IMR-90 (cell line): ENCODE results near the gene NEXMIF. TPM values are rescaled to one million over a fixed set of nuclear protein-coding genes. Genes with fewer than 3 reads are reported as not detected.

ENCODE experiments used
- ATAC-seq: fragments of 200-7000 bp; cut with Tn5 transposase; 2 replicates; pipeline ENCODE4 v1.9.1; 2020; ENCODE audit warnings: low read depth, mild to moderate bottlenecking, moderate library complexity
- BruUV-seq: library from RNA; stranded (reverse); fragments of 400-500 nt; replicated peaks from 2 replicates; lab custom pipeline; 2021; lab: Mats Ljungman, UMichigan
- CTCF ChIA-PET: fragments of 300-600 bp; formaldehyde crosslinking; extraction: SDS; loops from one replicate; lab custom pipeline; 2021; ENCODE audit warnings: antibody characterized with exemption; lab: Yijun Ruan, JAX
- POLR2A ChIA-PET: fragments of 300-600 bp; sonication (Branson Sonifier 250); formaldehyde crosslinking; loops from one replicate; lab custom pipeline; 2022; ENCODE audit warnings: antibody characterized with exemption; ENCODE audit not compliant: unreplicated experiment; lab: Charles Lee
- DNase-seq: peaks from one replicate; pipeline ENCODE4 v3.0.0; 2013
- H2AFZ ChIP-seq: replicated peaks from 2 replicates; pipeline ENCODE3; 2013; ENCODE audit warnings: low read length, mild to moderate bottlenecking; ENCODE audit not compliant: poor library complexity
- H2AK5ac ChIP-seq: 2 replicates; pipeline ENCODE4 v1.6.1; 2013; ENCODE audit warnings: low read depth, low read length, inconsistent platforms
- H2AK9ac ChIP-seq: replicated peaks from 2 replicates; pipeline ENCODE3; 2013; ENCODE audit warnings: mild to moderate bottlenecking, low read depth, low read length, moderate library complexity; ENCODE audit not compliant: poor library complexity
- H2BK120ac ChIP-seq: 2 replicates; pipeline ENCODE4 v1.6.1; 2013; ENCODE audit warnings: low read depth, low read length, inconsistent platforms
- H2BK15ac ChIP-seq: 3 replicates; pipeline ENCODE4 v1.6.1; 2013; ENCODE audit warnings: low read depth, low read length, inconsistent platforms
- H2BK20ac ChIP-seq: 2 replicates; pipeline ENCODE4 v1.6.1; 2013; ENCODE audit warnings: low read depth, mild to moderate bottlenecking, inconsistent platforms, low read length, moderate library complexity
- H2BK5ac ChIP-seq: 2 replicates; pipeline ENCODE4 v1.6.1; 2013; ENCODE audit warnings: mild to moderate bottlenecking, low read depth, low read length, inconsistent platforms; ENCODE audit not compliant: poor library complexity, severe bottlenecking
- H3K14ac ChIP-seq: replicated peaks from 2 replicates; pipeline ENCODE4 v1.6.1; 2013; ENCODE audit warnings: low read depth, low read length, inconsistent platforms
- H3K18ac ChIP-seq: 2 replicates; pipeline ENCODE4 v1.6.1; 2013; ENCODE audit warnings: low read depth, low read length, control low read depth
- H3K23ac ChIP-seq: 2 replicates; pipeline ENCODE4 v1.6.1; 2013; ENCODE audit warnings: low read depth, low read length, inconsistent platforms
- H3K27ac ChIP-seq: 2 replicates; pipeline ENCODE4 v1.5.1; 2013; ENCODE audit warnings: mild to moderate bottlenecking, control low read depth, low read length; ENCODE audit not compliant: insufficient read depth
- H3K27me3 ChIP-seq: 2 replicates; pipeline ENCODE4 v1.6.1; 2013; ENCODE audit warnings: low read length; ENCODE audit not compliant: control insufficient read depth, insufficient read depth
- H3K36me3 ChIP-seq: 2 replicates; pipeline ENCODE4 v1.6.1; 2013; ENCODE audit warnings: low read length, mixed read lengths; ENCODE audit not compliant: control insufficient read depth, insufficient read depth
- H3K4ac ChIP-seq: 2 replicates; pipeline ENCODE4 v1.6.1; 2013; ENCODE audit warnings: low read depth, low read length, inconsistent platforms
- H3K4me1 ChIP-seq: 2 replicates; pipeline ENCODE4 v1.6.1; 2013; ENCODE audit warnings: low read length, mixed read lengths; ENCODE audit not compliant: control insufficient read depth, insufficient read depth
- H3K4me2 ChIP-seq: 2 replicates; pipeline ENCODE4 v1.6.1; 2013; ENCODE audit warnings: low read depth, mild to moderate bottlenecking, control low read depth, low read length, moderate library complexity
- H3K4me3 ChIP-seq: 2 replicates; pipeline ENCODE4 v1.5.1; 2013; ENCODE audit warnings: low read depth, mild to moderate bottlenecking, control low read depth, low read length, moderate library complexity; ENCODE audit not compliant: insufficient read depth
- H3K56ac ChIP-seq: 2 replicates; pipeline ENCODE4 v1.6.1; 2013; ENCODE audit warnings: low read length, inconsistent platforms; ENCODE audit not compliant: insufficient read depth; ENCODE audit errors: extremely low read depth
- H3K79me1 ChIP-seq, 2 experiments: 2 replicates each; pipeline ENCODE4 v1.6.1; 2013; ENCODE audit warnings: low read length in 2 of 2, inconsistent platforms in 1 of 2, low read depth in 1 of 2
- H3K9ac ChIP-seq: 2 replicates; pipeline ENCODE4 v1.6.1; 2013; ENCODE audit warnings: low read depth, low read length, control low read depth
- H3K9me1 ChIP-seq: 2 replicates; pipeline ENCODE4 v1.6.1; 2013; ENCODE audit warnings: low read length, inconsistent platforms; ENCODE audit not compliant: insufficient read depth
- H3K9me3 ChIP-seq: 2 replicates; pipeline ENCODE4 v1.6.1; 2013; ENCODE audit warnings: low read length; ENCODE audit not compliant: control insufficient read depth, insufficient read depth
- H4K20me1 ChIP-seq: 2 replicates; pipeline ENCODE4 v1.6.1; 2013; ENCODE audit warnings: low read length, inconsistent platforms; ENCODE audit not compliant: insufficient read depth
- H4K5ac ChIP-seq: 2 replicates; pipeline ENCODE4 v1.6.1; 2013; ENCODE audit warnings: mild to moderate bottlenecking, low read depth, low read length, control low read depth
- H4K8ac ChIP-seq, 2 experiments: 2 replicates each; pipeline ENCODE4 v1.6.1; 2013; ENCODE audit warnings: low read depth in 2 of 2, low read length in 2 of 2, control low read depth in 1 of 2, inconsistent platforms in 1 of 2
- H4K91ac ChIP-seq: 2 replicates; pipeline ENCODE4 v1.6.1; 2013; ENCODE audit warnings: low read depth, low read length, inconsistent platforms; ENCODE audit not compliant: insufficient read depth
- BHLHE40 ChIP-seq: fragments of 150-350 bp; IDR thresholded peaks from 2 replicates; pipeline ENCODE4 v1.6.1; 2016; ENCODE audit warnings: mild to moderate bottlenecking, low read depth, low read length
- CEBPB ChIP-seq: IDR thresholded peaks from 2 replicates; pipeline ENCODE4 v1.6.1; 2012; ENCODE audit warnings: low read depth, low read length, improper control_type of control experiment
- CHD1 ChIP-seq: IDR thresholded peaks from 2 replicates; pipeline ENCODE4 v1.6.1; 2012; ENCODE audit warnings: low read depth, low read length, improper control_type of control experiment
- FOS ChIP-seq: fragments of 150-350 bp; IDR thresholded peaks from 2 replicates; pipeline ENCODE4 v1.6.1; 2016; ENCODE audit warnings: low read depth, low read length
- MAFK ChIP-seq: IDR thresholded peaks from 2 replicates; pipeline ENCODE4 v1.6.1; 2012; ENCODE audit warnings: low read depth, low read length, improper control_type of control experiment
- MAZ ChIP-seq: IDR thresholded peaks from 2 replicates; pipeline ENCODE4 v1.6.1; 2012; ENCODE audit warnings: low read depth, mild to moderate bottlenecking, low read length, improper control_type of control experiment, moderate library complexity, borderline replicate concordance
- MXI1 ChIP-seq: IDR thresholded peaks from 2 replicates; pipeline ENCODE4 v1.6.1; 2012; ENCODE audit warnings: low read depth, mild to moderate bottlenecking, low read length, moderate library complexity, borderline replicate concordance
- NFE2L2 ChIP-seq: fragments of 150-350 bp; IDR thresholded peaks from 2 replicates; pipeline ENCODE4 v1.6.1; 2016; ENCODE audit warnings: low read depth, mild to moderate bottlenecking, low read length
- POLR2A ChIP-seq: IDR thresholded peaks from 2 replicates; pipeline ENCODE4 v1.6.1; 2012; ENCODE audit warnings: mild to moderate bottlenecking, low read depth, low read length
- RAD21 ChIP-seq: IDR thresholded peaks from 2 replicates; pipeline ENCODE4 v1.6.1; 2012; ENCODE audit warnings: low read length, improper control_type of control experiment
- RCOR1 ChIP-seq: IDR thresholded peaks from 2 replicates; pipeline ENCODE4 v1.6.1; 2012; ENCODE audit warnings: mild to moderate bottlenecking, low read length, improper control_type of control experiment; ENCODE audit not compliant: insufficient replicate concordance
- RFX5 ChIP-seq: IDR thresholded peaks from 2 replicates; pipeline ENCODE4 v1.8.0; 2012; ENCODE audit warnings: low read depth, mild to moderate bottlenecking, low read length, moderate library complexity
- SMC3 ChIP-seq: fragments of 150-350 bp; IDR thresholded peaks from 2 replicates; pipeline ENCODE4 v1.6.1; 2016; ENCODE audit warnings: low read depth, mild to moderate bottlenecking, antibody characterized with exemption, low read length, moderate library complexity
- USF2 ChIP-seq: fragments of 150-350 bp; IDR thresholded peaks from 2 replicates; pipeline ENCODE4 v1.6.1; 2017; ENCODE audit warnings: mild to moderate bottlenecking, antibody characterized with exemption, low read length, low read depth
- whole genome bisulfite sequencing, 2 experiments: methylation state at CpG; one replicate each; pipeline versions ENCODE4 v1.1.5 to v1.1.7; 2013; ENCODE audit warnings: missing lambda C conversion rate in 2 of 2; ENCODE audit not compliant: insufficient read length in 1 of 2; ENCODE audit errors: extremely low coverage in 2 of 2; 5-methylcytosine and 5-hydroxymethylcytosine counted together
- dilution Hi-C: fragments of 300-500 bp; cut with HindIII; formaldehyde crosslinking; loops from one replicate; pipeline ENCODE4 v1.14.3; 2018; ENCODE audit warnings: low sequenced_read_pairs; ENCODE audit not compliant: unreplicated experiment
- in situ Hi-C: fragments of 300-500 bp; cut with MboI; formaldehyde crosslinking; loops from 3 replicates; pipeline ENCODE4 v1.14.3; 2019; ENCODE audit warnings: low sequenced_read_pairs, inconsistent platforms, mixed read lengths
- intact Hi-C: fragments of 100-400 bp; cut with micrococcal nuclease; formaldehyde crosslinking; loops from 2 replicates; pipeline ENCODE4 v1.10.0; 2022
- polyA plus RNA-seq, 3 experiments: library from polyadenylated mRNA; depleted of rRNA; stranded (reverse); fragments of >200 nt; gene quantifications; 2 replicates each; pipeline ENCODE4 v1.2.3, GENCODE V29; 2012; ENCODE audit warnings: low replicate concordance in 1 of 3
- total RNA-seq: library from RNA; depleted of rRNA; stranded (reverse); fragments of >200 nt; gene quantifications from 2 replicates; pipeline ENCODE4 v1.2.3, GENCODE V29; 2012
- TF ChIP-seq, protein P1 (sequence below): fragments of 150-350 bp; IDR thresholded peaks from 2 replicates; pipeline ENCODE4 v1.6.1; 2016; ENCODE audit warnings: low read depth, mild to moderate bottlenecking, low read length, moderate library complexity, borderline replicate concordance
- TF ChIP-seq, protein P2 (sequence below): conservative IDR thresholded peaks from 2 replicates; pipeline ENCODE4 v1.5.1; 2012; ENCODE audit warnings: mild to moderate bottlenecking, low read depth, low read length, improper control_type of control experiment

Gene NEXMIF
- total and polyA plus RNA-seq, 2 of the 4 experiments (the other 2 are of a cell fraction): not detected

GRCh38 chrX:74779175-74779574 is 146.1 kb downstream of the NEXMIF start:
- Histone ChIP-seq H3K4me3 (no peak overlapping the region), H3K79me1 (no peaks in the 10 kb centered on the region), H3K56ac (no peak overlapping the region), H3K23ac (no peak overlapping the region), H2AK5ac (no peak overlapping the region), H4K8ac (no peak overlapping the region), H2BK5ac (no peak overlapping the region), H3K4me1 (no peaks in the 10 kb centered on the region), H3K27me3 (no peaks in the 10 kb centered on the region; the same call in 1 of the 2 replicates), H2BK20ac (no peak overlapping the region), H3K9me1 (no peaks in the 10 kb centered on the region), H3K18ac (no peak overlapping the region), H4K5ac (no peak overlapping the region), H3K9ac (no peak overlapping the region), H4K20me1 (no peaks in the 10 kb centered on the region), H3K4me2 (no peak overlapping the region), H3K27ac (no peak overlapping the region), H3K36me3 (no peaks in the 10 kb centered on the region), H2AFZ (no peak overlapping the region), H4K91ac (no peak overlapping the region), H2BK120ac (no peak overlapping the region), H2BK15ac (no peak overlapping the region), H3K9me3 (no peaks in the 10 kb centered on the region), H2AK9ac (no peak overlapping the region), H3K4ac (no peak overlapping the region), H3K14ac (no peak overlapping the region)
- DNase-seq (no peak), ATAC-seq (no peak)
- intact Hi-C loops: no loop called here
- dilution Hi-C loops: no loop called here
- POLR2A ChIA-PET: no interaction called here
- no TSS peak for BruUV-seq
- 71% methylated on average over 1 of the region's 3 CpGs; no CpG with 5 or more reads in 1 of the 2 experiments for WGBS, 2 experiments
- in situ Hi-C loops: no loop called here
- no peak for TF ChIP-seq FOS
- no peak for TF ChIP-seq BHLHE40
- TF ChIP-seq CHD1: no peak
- no peak for TF ChIP-seq MAZ
- TF ChIP-seq, protein P1, sequence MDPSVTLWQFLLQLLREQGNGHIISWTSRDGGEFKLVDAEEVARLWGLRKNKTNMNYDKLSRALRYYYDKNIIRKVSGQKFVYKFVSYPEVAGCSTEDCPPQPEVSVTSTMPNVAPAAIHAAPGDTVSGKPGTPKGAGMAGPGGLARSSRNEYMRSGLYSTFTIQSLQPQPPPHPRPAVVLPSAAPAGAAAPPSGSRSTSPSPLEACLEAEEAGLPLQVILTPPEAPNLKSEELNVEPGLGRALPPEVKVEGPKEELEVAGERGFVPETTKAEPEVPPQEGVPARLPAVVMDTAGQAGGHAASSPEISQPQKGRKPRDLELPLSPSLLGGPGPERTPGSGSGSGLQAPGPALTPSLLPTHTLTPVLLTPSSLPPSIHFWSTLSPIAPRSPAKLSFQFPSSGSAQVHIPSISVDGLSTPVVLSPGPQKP: no peak
- no peak for TF ChIP-seq RFX5
- no peak for TF ChIP-seq SMC3
- no peak for TF ChIP-seq MXI1
- TF ChIP-seq MAFK: no peak
- no peak for TF ChIP-seq RCOR1
- no peak for TF ChIP-seq POLR2A
- no peak for TF ChIP-seq NFE2L2
- TF ChIP-seq, protein P2, sequence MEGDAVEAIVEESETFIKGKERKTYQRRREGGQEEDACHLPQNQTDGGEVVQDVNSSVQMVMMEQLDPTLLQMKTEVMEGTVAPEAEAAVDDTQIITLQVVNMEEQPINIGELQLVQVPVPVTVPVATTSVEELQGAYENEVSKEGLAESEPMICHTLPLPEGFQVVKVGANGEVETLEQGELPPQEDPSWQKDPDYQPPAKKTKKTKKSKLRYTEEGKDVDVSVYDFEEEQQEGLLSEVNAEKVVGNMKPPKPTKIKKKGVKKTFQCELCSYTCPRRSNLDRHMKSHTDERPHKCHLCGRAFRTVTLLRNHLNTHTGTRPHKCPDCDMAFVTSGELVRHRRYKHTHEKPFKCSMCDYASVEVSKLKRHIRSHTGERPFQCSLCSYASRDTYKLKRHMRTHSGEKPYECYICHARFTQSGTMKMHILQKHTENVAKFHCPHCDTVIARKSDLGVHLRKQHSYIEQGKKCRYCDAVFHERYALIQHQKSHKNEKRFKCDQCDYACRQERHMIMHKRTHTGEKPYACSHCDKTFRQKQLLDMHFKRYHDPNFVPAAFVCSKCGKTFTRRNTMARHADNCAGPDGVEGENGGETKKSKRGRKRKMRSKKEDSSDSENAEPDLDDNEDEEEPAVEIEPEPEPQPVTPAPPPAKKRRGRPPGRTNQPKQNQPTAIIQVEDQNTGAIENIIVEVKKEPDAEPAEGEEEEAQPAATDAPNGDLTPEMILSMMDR: no peak
- TF ChIP-seq CEBPB: no peak
- no peak for TF ChIP-seq RAD21
- no peak for TF ChIP-seq USF2
- CTCF ChIA-PET: no interaction called here
